ENCODE measurements around the gene SLC35B2. TPM values are rescaled to one million over a fixed set of nuclear protein-coding genes. Genes with fewer than 3 reads are reported as not detected.

Gene SLC35B2
- total RNA-seq, 4 donors from 2014 or later = 10.7 to 35.2 (median 26.5) TPM

DNA sequence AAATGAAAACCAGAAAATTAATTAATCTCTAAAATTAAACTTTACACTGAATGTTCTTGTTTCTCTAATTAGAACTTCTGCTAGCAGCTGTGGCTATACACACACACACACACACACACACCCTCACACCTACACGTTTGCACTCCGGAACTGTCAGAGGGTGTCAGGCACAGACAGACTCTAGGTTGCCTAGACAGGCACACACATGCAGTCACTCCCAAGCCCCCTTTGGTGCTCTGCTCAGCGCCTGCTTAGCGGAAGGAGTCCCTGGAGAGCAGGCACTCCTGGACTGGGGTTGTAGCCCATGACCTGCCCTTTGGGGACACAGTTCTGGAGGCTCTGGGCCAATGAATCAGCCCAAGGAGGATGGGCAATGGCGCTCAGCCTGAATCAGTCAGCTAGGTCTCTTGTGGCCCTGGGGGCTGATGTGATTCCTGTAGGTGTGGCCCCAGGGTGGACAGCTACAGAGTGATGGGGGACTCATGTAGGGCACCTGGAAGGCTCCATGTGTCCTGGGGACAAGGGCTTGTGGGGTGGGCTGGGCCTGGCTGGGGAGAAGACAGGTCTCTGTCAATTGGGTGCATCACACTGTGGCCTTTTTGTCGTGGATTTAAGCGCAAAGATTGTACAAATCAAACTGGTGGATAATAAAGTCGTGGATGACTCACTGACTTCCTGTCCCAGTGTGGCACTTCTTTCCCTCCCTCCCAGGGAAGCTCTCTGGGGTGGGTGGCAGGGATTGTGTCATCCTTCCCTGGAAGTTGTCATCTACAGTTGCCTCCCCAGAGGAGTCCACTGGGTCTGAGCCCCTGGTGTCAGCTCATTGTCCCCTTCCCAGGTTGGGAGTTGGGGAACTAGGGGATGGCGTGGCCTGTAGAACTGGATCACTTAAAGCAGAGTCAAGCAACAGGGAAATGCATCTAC, 21.7 kb upstream of the SLC35B2 start:
- H3K27ac ChIP-seq = no peak overlapping the region
- no peaks in the 10 kb centered on the region for H3K36me3 ChIP-seq
- DNase-seq = no peak
- no peak overlapping the region for H3K4me3 ChIP-seq
- peaks cover 0 to 13% of the 10 kb centered on the region in 2 donors for H3K27me3 ChIP-seq
- TF ChIP-seq, protein P1, sequence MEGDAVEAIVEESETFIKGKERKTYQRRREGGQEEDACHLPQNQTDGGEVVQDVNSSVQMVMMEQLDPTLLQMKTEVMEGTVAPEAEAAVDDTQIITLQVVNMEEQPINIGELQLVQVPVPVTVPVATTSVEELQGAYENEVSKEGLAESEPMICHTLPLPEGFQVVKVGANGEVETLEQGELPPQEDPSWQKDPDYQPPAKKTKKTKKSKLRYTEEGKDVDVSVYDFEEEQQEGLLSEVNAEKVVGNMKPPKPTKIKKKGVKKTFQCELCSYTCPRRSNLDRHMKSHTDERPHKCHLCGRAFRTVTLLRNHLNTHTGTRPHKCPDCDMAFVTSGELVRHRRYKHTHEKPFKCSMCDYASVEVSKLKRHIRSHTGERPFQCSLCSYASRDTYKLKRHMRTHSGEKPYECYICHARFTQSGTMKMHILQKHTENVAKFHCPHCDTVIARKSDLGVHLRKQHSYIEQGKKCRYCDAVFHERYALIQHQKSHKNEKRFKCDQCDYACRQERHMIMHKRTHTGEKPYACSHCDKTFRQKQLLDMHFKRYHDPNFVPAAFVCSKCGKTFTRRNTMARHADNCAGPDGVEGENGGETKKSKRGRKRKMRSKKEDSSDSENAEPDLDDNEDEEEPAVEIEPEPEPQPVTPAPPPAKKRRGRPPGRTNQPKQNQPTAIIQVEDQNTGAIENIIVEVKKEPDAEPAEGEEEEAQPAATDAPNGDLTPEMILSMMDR (IDR thresholded peaks at IDR 0.05) = no peak
- TF ChIP-seq POLR2A (IDR thresholded peaks at IDR 0.05) = no peak
- peaks cover 0 to 12% (median 3%) of the 10 kb centered on the region in 4 donors for H3K4me1 ChIP-seq
- H3K9me3 ChIP-seq = no peaks in the 10 kb centered on the region

DNA sequence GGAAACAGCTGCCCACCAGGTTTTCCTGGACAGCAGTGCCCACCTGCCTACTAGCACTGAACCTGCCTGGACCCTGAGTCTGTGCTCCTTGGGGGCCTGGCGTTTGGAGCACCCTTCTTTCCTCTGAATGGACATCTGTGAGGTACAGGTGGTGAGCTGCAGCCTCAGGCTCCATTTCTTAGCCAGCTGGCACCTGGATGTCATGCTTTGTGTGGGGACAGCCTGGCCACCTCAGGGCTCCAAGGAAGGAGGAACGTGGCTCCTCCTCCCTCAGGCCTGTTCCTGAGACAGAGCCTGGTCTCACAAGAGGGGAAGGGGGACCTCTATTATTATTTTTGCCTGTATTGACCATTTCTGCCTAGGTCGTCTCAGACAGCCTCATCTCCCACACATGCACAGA, 21.0 kb upstream of the SLC35B2 start:
- H3K27me3 ChIP-seq = peaks cover 0 to 13% of the 10 kb centered on the region in 2 donors
- no peaks in the 10 kb centered on the region for H3K9me3 ChIP-seq
- no peak overlapping the region for H3K27ac ChIP-seq
- TF ChIP-seq, protein P1 (IDR thresholded peaks at IDR 0.05) = no peak
- TF ChIP-seq POLR2A (IDR thresholded peaks at IDR 0.05) = no peak
- peaks cover 0 to 12% (median 3%) of the 10 kb centered on the region in 4 donors for H3K4me1 ChIP-seq
- no peak overlapping the region for H3K4me3 ChIP-seq
- no peak for DNase-seq
- no peaks in the 10 kb centered on the region for H3K36me3 ChIP-seq

DNA sequence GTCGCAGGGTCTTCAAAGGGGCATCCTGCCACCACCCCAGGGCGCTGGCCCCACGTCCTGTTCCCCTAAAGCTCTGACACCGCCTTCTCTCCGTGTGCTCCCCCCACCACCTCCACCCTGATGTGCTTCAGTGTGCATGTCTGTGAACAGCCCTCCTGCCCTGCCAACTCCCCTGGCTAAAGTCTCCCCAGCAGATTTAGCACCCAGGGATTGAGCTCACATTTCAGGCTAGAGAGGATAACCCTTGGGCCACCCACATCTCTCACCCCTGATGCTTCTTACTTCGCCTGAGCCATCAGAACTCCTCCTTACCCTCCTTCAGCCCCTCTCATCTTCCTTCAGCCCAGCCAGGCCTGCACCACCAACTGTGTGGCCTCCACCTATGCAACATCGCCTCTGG, 20.4 kb upstream of the SLC35B2 start:
- DNase-seq = no peak
- H3K4me1 ChIP-seq = peaks cover 0 to 12% (median 3%) of the 10 kb centered on the region in 4 donors
- H3K27me3 ChIP-seq = peaks cover 0 to 13% of the 10 kb centered on the region in 2 donors

DNA sequence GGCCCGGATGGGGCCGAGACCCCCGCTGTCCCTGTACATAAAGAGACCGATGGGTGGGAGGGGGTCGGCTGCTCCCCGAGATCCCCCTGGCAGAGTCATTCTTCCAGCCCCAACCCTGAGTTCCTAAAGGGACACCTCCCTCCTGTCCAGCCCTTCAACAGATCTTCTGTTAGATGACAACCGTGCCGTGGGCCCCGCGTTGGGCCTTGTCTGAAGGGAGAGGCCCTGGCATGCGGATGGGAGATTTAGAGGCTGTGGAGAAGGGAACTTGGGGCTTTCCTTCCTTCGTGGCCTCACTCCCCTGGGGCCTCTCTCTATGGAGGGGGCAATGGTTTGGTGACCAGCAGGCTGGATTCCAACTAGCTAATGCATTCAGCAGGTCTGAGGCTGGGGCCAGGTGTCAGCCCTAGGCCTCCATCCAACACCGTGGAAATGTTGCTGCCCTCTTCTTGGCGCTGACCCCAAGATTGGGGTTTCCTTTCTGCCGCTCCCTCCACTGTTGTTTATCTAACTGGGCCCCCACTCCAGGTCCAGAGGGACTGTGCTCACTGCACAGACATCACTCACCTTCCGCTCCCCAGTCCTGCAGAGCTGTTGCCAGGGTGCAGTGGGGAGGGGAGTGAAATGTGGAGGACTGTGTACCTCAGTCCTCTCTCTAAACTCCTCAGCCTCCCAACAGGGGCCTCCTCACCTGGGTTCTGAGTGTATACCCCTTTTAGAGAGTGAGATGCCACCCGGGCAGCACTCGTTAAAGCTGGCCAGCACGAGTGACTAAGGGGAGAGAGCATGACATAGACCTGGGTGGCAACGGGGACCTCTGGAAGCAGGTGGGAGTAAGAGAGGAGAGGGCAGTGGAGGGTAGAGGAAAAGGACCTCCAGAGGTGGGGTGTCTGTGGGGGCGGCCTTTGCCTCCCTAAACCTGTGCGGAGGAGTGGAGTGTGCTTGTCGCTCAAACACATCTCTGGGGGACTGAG, 19.6 kb upstream of the SLC35B2 start:
- Histone ChIP-seq H3K4me1 (peaks cover 0 to 12% (median 3%) of the 10 kb centered on the region in 4 donors), H3K36me3 (no peaks in the 10 kb centered on the region), H3K4me3 (no peak overlapping the region), H3K27ac (no peak overlapping the region), H3K27me3 (peaks cover 0 to 13% of the 10 kb centered on the region in 2 donors), H3K9me3 (no peaks in the 10 kb centered on the region)
- no peak for DNase-seq
- TF ChIP-seq, protein P1 (IDR thresholded peaks at IDR 0.05) = no peak
- no peak for TF ChIP-seq POLR2A (IDR thresholded peaks at IDR 0.05)

More for the DNA sequence above, 20.4 kb upstream of the SLC35B2 start:
- no peak overlapping the region for H3K4me3 ChIP-seq
- no peak for TF ChIP-seq POLR2A (IDR thresholded peaks at IDR 0.05)
- TF ChIP-seq, protein P1 (IDR thresholded peaks at IDR 0.05) = no peak
- H3K27ac ChIP-seq = no peak overlapping the region
- no peaks in the 10 kb centered on the region for H3K9me3 ChIP-seq
- no peaks in the 10 kb centered on the region for H3K36me3 ChIP-seq
